Activated T-helper 9 cell treated with anti-CD3 and anti-CD28 coated beads, Interleukin-2, amount 50 U/mL, for 16 hours (primary cell): ENCODE results near the gene ZNF346.
A peak's percentile ranks its signal among the peaks of the same experiment; 100 is the strongest.
"Not testable (repeated sequence)": the region's sequence is repeated elsewhere in the genome, so short reads cannot be mapped to it uniquely, and the experiment has no call there.

Experiments used
- DNase-seq: peaks from one replicate; pipeline ENCODE4 v3.0.0-alpha.2; 2020; ENCODE audit warnings: low read depth

The ZNF346 gene, protein sequence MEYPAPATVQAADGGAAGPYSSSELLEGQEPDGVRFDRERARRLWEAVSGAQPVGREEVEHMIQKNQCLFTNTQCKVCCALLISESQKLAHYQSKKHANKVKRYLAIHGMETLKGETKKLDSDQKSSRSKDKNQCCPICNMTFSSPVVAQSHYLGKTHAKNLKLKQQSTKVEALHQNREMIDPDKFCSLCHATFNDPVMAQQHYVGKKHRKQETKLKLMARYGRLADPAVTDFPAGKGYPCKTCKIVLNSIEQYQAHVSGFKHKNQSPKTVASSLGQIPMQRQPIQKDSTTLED

DNA sequence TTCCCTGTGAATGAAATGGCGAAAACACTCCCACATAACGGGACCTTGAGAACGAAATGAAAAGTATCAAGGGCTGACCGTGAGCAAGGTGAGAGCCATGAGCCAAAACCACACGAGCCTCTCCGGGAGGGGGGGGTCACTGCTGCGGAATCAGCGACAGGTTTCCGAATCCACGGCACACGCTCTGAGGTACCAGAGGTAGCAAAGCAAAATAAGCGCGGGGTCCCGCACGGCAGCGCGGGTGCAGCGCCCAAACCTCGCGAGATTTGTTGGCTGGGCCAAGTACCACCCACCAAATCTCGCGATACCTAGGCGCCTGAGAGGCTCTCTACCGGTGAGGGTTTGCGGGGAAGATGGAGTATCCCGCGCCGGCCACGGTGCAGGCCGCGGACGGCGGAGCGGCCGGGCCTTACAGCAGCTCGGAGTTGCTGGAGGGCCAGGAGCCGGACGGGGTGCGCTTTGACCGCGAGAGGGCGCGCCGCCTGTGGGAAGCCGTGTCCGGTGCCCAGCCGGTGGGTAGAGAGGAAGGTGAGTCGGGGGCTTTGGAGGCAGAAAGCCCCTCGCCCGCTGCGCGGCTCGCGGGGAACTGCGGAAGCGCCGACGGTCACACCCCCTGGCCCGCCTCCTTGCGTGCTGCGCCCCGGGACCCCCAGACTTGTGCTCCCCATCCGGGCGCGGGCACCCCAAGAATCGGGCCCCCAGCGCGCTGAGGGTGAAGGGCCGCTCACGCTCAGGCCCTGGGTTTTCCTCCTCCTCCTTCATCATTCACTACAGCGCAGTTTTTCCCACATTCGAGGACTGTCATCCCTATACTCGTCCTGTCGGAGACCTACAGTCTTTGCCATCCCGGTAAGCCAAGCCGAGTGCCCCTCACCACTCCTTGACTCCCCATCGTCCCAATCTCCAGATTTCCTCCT lies at the start of gene ZNF346:
ZNF346 (plus strand) TSS at position 311 of the 917 bp plus-strand sequence; CDS start at position 354, 43 bp downstream.
- peak; percentile 80 for DNase-seq

- DNase-seq = no peak
Measured at GRCh38 chr5:176979669-176980068, 42.8 kb upstream of the ZNF346 start.

DNA sequence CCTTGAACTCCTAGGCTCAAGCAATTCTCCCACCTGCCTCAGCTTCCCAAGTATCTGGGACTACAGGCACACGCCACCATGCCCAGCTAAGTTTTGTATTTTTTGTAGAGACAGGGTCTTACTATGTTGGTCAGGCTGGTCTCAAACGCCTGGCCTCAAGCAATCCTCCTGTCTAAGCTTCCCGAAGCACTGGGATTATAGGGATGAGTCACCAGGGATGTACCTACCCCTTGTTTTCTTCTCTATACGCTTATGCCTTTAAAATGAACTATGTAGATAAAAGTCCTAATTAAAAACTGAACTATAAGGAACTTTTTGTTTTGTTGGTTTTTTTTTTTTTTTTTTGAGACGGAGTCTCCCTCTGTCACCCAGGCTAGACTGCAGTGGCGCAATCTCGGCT lies 41.7 kb upstream of the ZNF346 start:
- DNase-seq = no peak

- DNase-seq = not testable (repeated sequence)
Measured at GRCh38 chr5:176983112-176983511, 39.4 kb upstream of the ZNF346 start.

DNA sequence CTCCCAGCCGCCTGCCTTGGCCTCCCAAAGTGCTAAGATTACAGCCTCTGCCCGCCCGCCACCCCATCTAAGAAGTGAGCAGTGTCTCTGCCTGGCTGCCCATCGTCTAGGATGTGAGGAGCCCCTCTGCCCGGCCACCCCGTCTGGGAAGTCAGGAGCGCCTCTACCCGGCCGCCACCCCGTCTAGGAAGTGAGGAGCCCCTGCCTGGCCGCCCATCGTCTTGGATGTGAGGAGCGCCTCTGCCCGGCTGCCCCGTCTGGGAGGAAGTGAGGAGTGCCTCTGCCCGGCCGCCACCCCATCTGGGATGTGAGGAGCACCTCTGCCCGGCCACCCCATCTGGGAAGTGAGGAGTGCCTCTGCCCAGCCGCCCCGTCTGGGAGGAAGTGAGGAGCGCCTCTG lies 38.9 kb upstream of the ZNF346 start:
- DNase-seq = not testable (repeated sequence)

GRCh38 chr5:176984176-176984575 lies 38.3 kb upstream of the ZNF346 start:
- DNase-seq = not testable (repeated sequence)

DNA sequence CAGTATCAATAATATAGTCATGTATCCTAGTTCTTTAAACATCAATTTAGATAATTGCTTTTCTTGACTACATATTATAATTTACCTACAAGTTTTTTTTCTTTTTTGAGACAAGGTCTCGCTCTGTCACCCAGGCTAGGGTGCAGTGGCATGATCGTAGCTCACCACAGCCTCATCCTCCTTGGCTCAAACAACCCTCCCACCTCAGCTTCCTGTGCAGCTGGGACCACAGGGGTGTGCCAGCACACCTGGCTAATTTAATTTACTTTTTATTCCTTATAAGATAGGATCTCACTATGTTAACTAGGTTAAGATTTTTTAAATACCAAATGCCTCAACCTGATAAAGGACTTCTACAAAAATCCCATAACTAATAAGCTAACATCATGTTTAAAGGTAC lies 37.0 kb upstream of the ZNF346 start:
- no peak for DNase-seq

DNA sequence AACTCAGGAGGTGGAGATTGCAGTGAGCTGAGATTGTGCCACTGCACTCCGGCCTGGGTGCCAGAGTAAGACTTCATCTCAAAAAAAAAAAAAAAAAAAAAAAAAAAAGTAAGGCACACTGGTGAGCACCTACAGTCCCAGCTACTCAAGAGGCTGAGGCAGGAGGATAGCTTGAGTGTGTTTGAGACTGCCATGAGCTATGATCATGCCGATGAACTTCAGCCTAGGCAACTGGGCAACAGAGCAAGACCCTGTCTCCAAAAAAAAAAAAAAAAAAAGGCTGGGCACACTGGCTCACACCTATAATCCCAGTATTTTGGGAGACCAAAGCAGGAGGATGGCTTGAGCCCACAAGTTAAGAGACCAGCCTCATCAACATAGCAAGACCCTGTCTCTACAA lies 36.2 kb upstream of the ZNF346 start:
- DNase-seq = no peak

GRCh38 chr5:176987583-176987982 lies 34.9 kb upstream of the ZNF346 start:
- no peak for DNase-seq

DNA sequence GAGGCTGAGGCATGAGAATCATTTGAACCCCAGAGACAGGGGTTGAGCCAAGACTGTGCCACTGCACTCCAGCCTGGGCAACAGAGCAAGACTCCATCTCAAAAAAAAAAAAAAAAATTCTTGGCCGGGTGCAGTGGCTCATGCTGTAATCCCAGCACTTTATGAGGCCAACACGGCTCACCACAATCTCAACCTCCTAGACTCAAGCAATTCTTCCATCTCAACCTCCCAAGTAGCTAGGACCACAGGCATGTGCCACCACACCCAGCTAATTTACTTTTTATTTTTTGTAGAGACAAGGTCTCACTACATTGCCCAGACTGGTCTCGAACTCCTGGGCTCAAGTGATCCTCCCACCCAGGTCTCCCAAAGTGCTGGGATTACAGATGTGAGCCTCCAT lies 29.4 kb upstream of the ZNF346 start:
- DNase-seq = not testable (repeated sequence)

- DNase-seq = no peak
Measured at GRCh38 chr5:176994460-176995121, 27.9 kb upstream of the ZNF346 start.

DNA sequence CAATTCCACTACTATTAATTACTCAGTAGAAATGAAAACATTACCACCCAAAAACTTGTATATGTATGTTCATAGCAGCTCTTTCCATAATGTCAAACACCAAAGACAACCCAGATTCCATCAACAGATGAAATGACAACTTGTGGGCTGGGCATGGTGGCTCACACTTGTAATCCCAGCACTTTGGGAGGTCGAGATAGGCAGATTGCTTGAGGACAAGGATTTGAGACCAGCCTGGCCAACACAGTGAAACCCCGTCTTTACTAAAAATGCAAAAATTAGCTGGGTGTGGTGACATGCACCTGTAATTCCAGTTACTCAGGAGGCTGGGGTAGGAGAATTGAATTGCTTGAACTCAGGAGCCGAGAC lies 27.4 kb upstream of the ZNF346 start:
- DNase-seq = no peak

DNA sequence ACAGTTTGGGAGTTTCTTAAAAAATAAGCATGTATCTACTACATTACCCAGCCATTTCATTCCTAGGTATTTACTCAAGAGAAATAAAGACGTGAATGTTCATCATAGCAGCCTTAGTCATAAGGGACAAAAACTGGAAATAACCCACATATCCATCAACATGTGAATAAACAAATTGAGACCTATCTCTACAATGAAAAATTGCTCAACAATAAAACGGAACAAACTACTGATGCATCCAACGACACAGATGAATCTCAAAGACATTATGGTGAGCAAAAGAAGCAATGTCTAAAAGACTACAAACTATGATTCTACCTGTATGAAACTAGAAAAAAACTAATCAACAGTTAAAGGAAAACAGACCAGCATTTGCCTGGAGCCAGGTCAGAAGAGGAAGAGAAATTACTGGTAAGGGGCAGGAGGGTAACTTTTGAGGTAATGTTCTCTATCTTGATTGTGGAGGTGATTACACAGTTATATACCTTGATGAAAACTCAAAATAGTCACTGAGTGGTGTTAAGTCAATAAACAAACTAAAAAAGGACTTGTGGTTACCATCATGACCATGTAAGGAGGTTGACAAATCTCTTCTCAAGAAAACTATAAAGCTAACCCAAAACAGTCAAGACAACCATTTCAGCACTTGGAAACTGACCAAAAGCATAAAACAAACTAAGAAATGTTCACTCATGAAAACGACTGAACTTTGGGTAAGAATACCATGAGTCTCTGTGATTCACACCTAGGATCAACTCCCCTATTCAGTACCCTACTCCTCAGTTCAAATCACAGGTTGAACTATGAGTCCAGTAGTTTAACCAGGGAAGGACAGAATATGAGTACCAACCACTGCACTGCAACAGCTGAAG lies 26.4 kb upstream of the ZNF346 start:
- no peak for DNase-seq

DNA sequence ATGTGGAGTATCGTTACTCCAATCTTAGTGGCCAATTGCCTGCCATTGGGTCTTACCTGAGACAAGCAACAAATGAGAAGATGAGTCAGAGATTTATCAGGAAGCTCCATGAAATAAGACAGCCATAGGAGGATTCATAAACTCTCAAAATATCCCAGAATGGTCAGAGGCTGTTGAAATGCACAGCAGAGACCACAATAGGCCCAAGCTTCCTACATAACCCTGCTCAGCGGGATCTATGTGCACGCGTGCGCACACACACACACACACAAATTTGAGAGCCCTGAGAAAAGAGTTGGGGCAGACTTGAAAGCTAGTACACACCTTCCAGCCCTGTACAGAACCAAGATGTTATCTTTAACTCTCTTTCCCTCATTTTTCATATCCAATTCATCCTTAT lies 25.7 kb upstream of the ZNF346 start:
- no peak for DNase-seq

- DNase-seq = no peak
Measured at GRCh38 chr5:176998828-176999227, 23.7 kb upstream of the ZNF346 start.

DNA sequence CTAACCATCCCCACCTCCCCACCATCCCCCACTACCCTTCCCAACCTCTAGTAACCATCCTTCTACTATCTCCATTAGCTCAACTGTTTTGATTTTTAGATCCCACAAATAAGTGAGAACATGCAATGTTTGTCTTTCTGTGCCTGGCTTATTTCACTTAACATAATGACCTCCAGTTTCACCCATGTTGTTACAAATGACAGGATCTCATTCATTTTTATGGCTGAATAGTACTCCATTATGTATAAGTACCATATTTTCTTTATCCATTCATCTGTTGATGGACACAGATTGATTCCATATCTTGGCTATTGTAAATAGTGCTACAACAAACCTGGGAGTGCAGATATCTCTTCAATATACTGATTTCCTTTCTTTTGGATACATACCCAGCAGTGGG lies 23.0 kb upstream of the ZNF346 start:
- DNase-seq = not testable (repeated sequence)

- no peak for DNase-seq
Measured at GRCh38 chr5:177003649-177004048, 18.8 kb upstream of the ZNF346 start.

DNA sequence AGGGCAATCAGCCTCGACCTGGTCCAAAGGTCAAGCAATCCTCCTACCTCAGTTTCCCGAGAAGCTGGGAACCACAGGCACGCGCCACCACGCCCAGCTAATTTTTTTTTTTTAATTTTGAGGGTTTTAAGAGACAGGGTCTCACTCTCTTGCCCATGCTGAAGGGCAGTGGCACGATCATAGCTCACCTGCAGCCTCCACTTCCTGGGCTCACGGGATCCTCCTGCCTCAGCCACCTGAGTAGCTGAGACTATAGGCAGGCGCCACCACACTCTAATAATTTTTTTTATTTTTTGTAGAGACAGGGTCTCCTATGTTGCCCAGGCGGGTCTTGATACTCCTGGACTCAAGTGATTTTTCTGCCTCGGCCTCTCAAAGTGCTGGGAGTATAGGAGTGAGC lies 17.5 kb upstream of the ZNF346 start:
- DNase-seq = no peak

DNA sequence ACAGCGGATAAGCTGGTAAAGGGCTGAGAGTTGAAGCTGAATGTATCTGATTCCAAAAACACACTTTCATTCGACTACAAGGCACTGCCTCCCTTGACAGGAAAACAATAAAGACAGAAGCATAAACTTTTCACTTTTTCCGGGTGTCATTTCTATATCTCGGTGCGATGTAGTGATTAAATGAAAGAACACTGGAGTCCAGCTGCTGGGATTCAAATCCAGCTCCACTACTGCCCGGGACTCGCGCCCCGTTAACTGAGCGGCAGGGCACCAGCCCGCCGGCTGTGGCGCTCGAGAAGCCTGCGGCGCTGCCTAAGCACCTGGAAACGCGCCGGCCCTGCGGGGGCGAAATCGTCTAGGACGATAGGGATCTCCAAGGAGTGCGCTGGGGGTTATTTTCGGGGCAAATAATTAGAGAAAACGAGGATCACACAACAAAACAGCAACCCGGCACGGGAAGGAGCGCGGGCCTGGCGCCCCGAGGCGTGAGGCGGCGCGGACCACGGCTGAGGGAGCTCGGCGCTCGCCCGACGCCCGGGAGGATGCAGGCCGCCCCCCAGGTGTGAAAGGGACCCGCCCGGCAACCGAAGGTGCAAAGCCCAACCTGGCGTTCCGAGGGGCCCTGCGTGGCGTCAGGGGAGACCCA lies 16.8 kb upstream of the ZNF346 start:
- DNase-seq = peak; percentile 57

DNA sequence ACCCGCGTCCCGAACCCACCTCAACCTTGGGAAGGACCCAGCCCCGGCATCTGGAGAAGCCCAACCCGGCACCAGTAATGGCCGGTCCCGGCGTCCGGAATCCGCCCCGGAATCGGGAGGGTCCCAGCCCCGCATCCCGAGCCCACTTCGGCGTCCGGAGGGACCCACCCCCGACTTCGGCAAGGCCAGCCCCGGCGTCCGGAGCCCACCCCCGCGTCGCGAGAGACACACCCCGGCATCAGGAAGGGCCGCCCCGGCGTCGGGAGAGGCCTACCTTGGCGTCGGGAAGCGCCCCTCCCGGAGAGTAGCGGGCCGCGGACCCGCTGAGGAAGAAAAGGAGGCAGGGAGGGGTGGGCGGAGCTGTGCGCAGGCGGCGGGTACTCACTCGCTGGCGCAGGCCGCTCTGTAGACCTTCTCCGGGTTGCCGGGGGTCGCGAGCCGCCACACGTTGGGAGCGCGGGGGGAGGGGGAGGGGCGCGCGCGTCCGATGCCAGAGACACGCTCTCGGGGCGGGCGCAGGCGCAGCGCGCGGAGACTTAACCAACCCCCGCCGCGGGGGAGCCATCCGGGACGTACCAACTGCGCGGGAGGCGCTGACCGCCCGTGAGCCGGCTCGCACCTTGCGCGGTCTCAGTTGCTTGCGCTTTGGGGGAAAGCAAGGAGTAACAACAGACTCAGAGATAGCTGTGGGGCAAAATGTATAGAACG lies 16.1 kb upstream of the ZNF346 start, which contains the start of gene UIMC1:
UIMC1 (minus strand) TSS at position 515 of the 708 bp plus-strand sequence. CDS start 24,164 bp downstream, outside the sequence.
- peak; percentile 88 for DNase-seq
